ENCODE measurements around the gene GNG13. TPM values are rescaled to one million over a fixed set of nuclear protein-coding genes. Genes with fewer than 3 reads are reported as not detected.

The GNG13 gene
- total RNA-seq, 4 donors from 2014 or later = not detected

DNA sequence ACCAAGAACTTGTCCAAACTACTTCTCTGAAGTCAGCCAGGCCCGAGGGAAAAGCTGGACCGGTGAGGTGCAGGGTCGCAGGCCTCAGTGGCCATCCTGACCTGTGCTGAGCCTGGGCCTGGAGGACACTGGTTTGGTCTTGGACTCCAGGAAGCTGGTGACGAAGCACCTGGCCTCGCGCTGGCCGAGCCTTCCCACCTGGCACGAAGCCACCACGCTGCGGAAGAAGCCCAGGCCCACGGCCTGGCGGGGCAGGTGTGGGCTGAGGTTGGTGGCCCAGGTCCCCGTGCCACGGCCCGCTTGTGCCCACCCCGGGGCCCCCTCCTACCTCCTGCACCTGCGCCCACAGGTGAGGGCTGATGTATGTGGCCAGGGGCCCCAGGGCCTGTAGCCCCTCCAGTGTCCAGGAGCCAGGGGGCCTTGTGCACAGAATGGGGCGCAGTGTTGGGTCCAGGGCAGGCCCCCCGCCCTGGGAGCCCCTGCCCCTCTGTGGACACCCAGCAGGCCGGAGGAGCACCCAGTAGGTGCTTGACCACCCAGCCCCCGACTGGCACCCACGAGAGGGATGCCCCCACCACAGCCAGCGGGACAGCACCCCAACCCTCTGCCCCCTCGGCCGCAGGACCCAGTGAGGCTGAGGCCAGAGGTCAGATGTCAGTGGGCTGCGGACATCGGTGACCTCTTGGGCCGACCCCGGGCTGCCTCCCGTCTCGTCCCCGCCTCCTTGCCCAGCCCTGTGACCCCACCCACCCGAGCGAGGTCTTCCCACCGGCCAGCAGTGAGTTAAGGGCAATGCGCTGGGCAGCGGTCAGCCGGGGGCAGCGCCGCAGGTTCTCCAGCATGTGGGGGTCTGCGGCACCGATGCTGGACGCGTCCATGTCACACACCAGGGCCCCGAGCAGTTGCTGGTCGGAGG is 26.2 kb downstream of the GNG13 start:
- no peaks in the 10 kb centered on the region for H3K27me3 ChIP-seq
- H3K9me3 ChIP-seq = no peaks in the 10 kb centered on the region
- no peaks in the 10 kb centered on the region for H3K36me3 ChIP-seq
- H3K4me1 ChIP-seq = no peaks in the 10 kb centered on the region
- DNase-seq = no peak
- H3K27ac ChIP-seq = no peak overlapping the region
- no peak overlapping the region for H3K4me3 ChIP-seq
- TF ChIP-seq, protein P1, sequence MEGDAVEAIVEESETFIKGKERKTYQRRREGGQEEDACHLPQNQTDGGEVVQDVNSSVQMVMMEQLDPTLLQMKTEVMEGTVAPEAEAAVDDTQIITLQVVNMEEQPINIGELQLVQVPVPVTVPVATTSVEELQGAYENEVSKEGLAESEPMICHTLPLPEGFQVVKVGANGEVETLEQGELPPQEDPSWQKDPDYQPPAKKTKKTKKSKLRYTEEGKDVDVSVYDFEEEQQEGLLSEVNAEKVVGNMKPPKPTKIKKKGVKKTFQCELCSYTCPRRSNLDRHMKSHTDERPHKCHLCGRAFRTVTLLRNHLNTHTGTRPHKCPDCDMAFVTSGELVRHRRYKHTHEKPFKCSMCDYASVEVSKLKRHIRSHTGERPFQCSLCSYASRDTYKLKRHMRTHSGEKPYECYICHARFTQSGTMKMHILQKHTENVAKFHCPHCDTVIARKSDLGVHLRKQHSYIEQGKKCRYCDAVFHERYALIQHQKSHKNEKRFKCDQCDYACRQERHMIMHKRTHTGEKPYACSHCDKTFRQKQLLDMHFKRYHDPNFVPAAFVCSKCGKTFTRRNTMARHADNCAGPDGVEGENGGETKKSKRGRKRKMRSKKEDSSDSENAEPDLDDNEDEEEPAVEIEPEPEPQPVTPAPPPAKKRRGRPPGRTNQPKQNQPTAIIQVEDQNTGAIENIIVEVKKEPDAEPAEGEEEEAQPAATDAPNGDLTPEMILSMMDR (IDR thresholded peaks at IDR 0.05) = no peak
- TF ChIP-seq POLR2A (IDR thresholded peaks at IDR 0.05) = no peak
- intact Hi-C loops (cut with DNase I; ENCODE audit: low total_unique reads) = no loop called here

DNA sequence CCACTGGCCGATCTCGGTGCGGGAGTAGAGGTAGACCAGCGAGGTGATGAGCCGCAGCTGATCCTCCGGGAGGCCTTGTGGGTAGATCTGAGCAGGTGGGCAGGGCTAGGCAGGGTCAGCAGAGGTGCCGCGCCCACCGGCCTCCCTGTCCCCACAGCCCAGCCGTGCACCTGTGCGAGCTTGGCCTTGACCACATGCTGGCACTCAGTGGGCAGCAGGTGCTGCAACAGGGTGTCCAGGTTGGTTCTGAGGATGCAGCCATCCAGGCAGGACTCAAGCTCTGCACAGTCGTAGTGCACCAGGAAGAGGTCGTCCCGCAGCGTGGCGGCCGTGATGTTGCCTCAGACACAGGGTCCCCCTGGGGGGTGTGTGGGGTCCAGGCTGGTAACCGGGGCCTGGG is 27.6 kb downstream of the GNG13 start:
- Histone ChIP-seq H3K27ac (no peak overlapping the region), H3K36me3 (no peaks in the 10 kb centered on the region), H3K4me3 (no peak overlapping the region), H3K27me3 (no peaks in the 10 kb centered on the region), H3K9me3 (no peaks in the 10 kb centered on the region), H3K4me1 (no peaks in the 10 kb centered on the region)
- DNase-seq = no peak
- TF ChIP-seq, protein P1 (IDR thresholded peaks at IDR 0.05) = no peak
- TF ChIP-seq POLR2A (IDR thresholded peaks at IDR 0.05) = no peak
- intact Hi-C loops (cut with DNase I; ENCODE audit: low total_unique reads) = no loop called here

DNA sequence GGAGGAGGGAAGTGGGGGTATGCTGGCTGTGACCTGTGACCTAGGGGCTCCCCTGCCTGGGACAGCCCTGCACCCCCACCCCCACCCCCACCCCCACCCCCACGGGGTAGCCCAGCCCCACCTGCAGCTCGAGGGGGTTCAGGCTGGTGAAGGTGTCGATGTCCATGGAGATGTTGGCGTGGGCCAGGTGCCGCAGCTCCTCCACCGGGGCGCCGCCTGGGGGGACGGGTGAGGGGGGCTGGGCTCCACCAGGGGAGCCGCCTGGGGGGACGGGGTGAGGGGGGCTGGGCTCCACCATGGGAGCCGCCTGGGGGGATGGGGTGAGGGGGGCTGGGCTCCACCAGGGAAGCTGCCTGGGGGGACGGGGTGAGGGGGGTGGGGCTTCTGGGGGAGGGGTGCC is 30.1 kb downstream of the GNG13 start:
- Histone ChIP-seq H3K9me3 (no peaks in the 10 kb centered on the region), H3K27me3 (no peaks in the 10 kb centered on the region), H3K36me3 (no peaks in the 10 kb centered on the region), H3K4me1 (no peaks in the 10 kb centered on the region), H3K27ac (no peak overlapping the region), H3K4me3 (no peak overlapping the region)
- intact Hi-C loops (cut with DNase I; ENCODE audit: low total_unique reads) = no loop called here
- DNase-seq = no peak
- TF ChIP-seq, protein P1 (IDR thresholded peaks at IDR 0.05) = no peak
- no peak for TF ChIP-seq POLR2A (IDR thresholded peaks at IDR 0.05)

DNA sequence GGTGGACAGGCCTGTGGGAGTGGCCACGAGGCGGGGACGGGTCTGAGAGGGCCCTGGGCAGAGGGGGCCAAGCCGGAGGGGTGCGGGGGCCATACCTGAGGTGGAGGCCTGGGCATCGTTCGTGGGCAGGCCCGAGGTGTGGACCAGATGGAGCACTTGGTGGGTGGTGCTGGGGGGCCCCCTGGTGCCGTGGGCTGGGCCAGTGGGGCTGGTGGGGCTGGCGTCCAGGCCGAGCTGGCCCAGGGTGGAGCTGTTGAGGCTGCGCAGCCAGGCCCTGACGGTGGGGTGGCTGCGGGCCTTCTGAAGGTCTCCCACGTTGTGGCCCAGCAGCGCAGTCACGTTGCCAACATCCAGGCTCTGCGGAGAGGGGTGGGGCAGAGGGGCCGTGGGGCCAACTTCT is 30.6 kb downstream of the GNG13 start:
- H3K9me3 ChIP-seq = no peaks in the 10 kb centered on the region
- H3K27me3 ChIP-seq = no peaks in the 10 kb centered on the region
- no peaks in the 10 kb centered on the region for H3K36me3 ChIP-seq
- intact Hi-C loops (cut with DNase I; ENCODE audit: low total_unique reads) = no loop called here
- TF ChIP-seq POLR2A (IDR thresholded peaks at IDR 0.05) = no peak
- TF ChIP-seq, protein P1 (IDR thresholded peaks at IDR 0.05) = no peak
- DNase-seq = no peak
- H3K27ac ChIP-seq = no peak overlapping the region
- no peaks in the 10 kb centered on the region for H3K4me1 ChIP-seq
- H3K4me3 ChIP-seq = no peak overlapping the region

DNA sequence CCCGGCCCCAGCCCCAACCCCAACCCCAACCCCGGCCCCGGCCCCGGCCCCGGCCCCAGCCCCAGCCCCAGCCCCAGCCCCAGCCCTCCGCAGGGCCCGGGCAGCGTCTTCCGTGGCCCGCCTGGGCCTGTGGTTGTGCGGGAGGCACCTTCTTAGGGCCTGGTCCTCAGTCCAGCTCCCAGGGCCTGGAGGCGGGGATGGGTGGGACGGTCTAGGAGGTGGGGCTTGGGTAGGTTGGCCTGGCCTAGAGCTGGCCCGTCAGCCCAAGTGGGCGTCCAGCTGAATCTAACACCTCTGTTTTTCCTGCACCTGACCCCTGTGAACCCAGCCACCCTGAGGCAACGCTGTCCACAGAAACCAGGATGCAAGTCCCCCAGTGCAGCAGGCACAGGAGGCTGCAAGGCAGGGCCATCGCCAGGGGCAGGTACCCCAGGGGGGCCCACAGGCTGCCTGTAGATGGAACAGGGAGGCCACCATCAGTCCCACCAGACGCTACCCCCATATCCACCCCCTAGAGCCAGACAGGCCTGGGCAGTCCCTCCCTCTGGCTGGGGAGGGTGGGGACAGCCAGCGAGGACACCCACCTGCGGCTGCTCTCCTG is 31.2 kb downstream of the GNG13 start:
- no peaks in the 10 kb centered on the region for H3K4me1 ChIP-seq
- TF ChIP-seq, protein P1 (IDR thresholded peaks at IDR 0.05) = no peak
- no peak for TF ChIP-seq POLR2A (IDR thresholded peaks at IDR 0.05)
- no peaks in the 10 kb centered on the region for H3K27me3 ChIP-seq
- no peak for DNase-seq
- no peak overlapping the region for H3K4me3 ChIP-seq
- no peaks in the 10 kb centered on the region for H3K36me3 ChIP-seq
- H3K27ac ChIP-seq = no peak overlapping the region
- H3K9me3 ChIP-seq = no peaks in the 10 kb centered on the region
- intact Hi-C loops (cut with DNase I; ENCODE audit: low total_unique reads) = no loop called here
